Mammary epithelial cell (primary cell): ENCODE measurements around the gene CPA4.

Experiments
- CTCF ChIP-seq, 2 donors: IDR thresholded peaks in 1 of 2; conservative IDR thresholded peaks in 1 of 2; 2 replicates each; pipeline ENCODE4 v1.5.1; 2011 to 2012; ENCODE audit warnings: inconsistent platforms in 2 of 2, low read length in 2 of 2, mild to moderate bottlenecking in 2 of 2, control low read depth in 1 of 2, low read depth in 1 of 2; ENCODE audit not compliant: insufficient read depth in 1 of 2; ENCODE audit errors: extremely low read depth in 1 of 2
- EZH2 ChIP-seq: IDR thresholded peaks from 2 replicates; pipeline ENCODE4 v1.6.1; 2012; ENCODE audit warnings: low read length, inconsistent platforms, borderline replicate concordance

- TF ChIP-seq CTCF (conservative IDR thresholded peaks at IDR 0.05 in 1 of 2, IDR thresholded peaks at IDR 0.05 in 1 of 2; ENCODE audit: extremely low read depth in 1 of 2, insufficient read depth in 1 of 2, low read depth in 1 of 2, low read length in 2 of 2) = peak in 1 of 2 donors; percentile 17
- no peak for TF ChIP-seq EZH2
Measured at GRCh38 chr7:130277763-130278643, 15.0 kb upstream of the CPA4 start.
